HEK293 (cell line): ENCODE data around the gene LAMA5.

Experiments
- HOXC10 ChIP-seq: sonication (generic); formaldehyde crosslinking; IDR thresholded peaks from 2 replicates; pipeline ENCODE4 v1.8.1; 2023; ENCODE audit warnings: mild to moderate bottlenecking, missing genetic modification reagents
- KLF16 ChIP-seq: fragments of 450-650 bp; formaldehyde crosslinking; IDR thresholded peaks from 2 replicates; pipeline ENCODE4 v1.5.1; 2017; ENCODE audit warnings: missing biosample characterization, missing genetic modification characterization
- PRDM4 ChIP-seq: fragments of 450-650 bp; formaldehyde crosslinking; IDR thresholded peaks from 2 replicates; pipeline ENCODE4 v1.5.1; 2017; ENCODE audit warnings: missing biosample characterization, missing genetic modification characterization
- SP2 ChIP-seq: fragments of 450-650 bp; formaldehyde crosslinking; IDR thresholded peaks from 2 replicates; pipeline ENCODE4 v1.5.1; 2016; ENCODE audit warnings: missing biosample characterization, missing genetic modification characterization
- WT1 ChIP-seq: fragments of 450-650 bp; formaldehyde crosslinking; IDR thresholded peaks from 2 replicates; pipeline ENCODE4 v1.5.1; 2016; ENCODE audit warnings: missing biosample characterization, missing genetic modification characterization
- YY1 ChIP-seq: fragments of 450-650 bp; formaldehyde crosslinking; IDR thresholded peaks from 2 replicates; pipeline ENCODE4 v1.5.1; 2018; ENCODE audit warnings: missing biosample characterization, missing genetic modification characterization
- ZBTB20 ChIP-seq: fragments of 450-650 bp; formaldehyde crosslinking; IDR thresholded peaks from 2 replicates; pipeline ENCODE4 v1.5.1; 2016; ENCODE audit warnings: missing biosample characterization, missing genetic modification characterization
- ZBTB7A ChIP-seq: fragments of 450-650 bp; formaldehyde crosslinking; IDR thresholded peaks from 2 replicates; pipeline ENCODE4 v1.5.1; 2016; ENCODE audit warnings: low read depth, missing biosample characterization, missing genetic modification characterization
- ZEB2 ChIP-seq: fragments of 450-650 bp; formaldehyde crosslinking; IDR thresholded peaks from 2 replicates; pipeline ENCODE4 v1.5.1; 2016; ENCODE audit warnings: missing biosample characterization, missing genetic modification characterization
- ZNF350 ChIP-seq: fragments of 450-650 bp; formaldehyde crosslinking; IDR thresholded peaks from 2 replicates; pipeline ENCODE4 v1.5.0; 2017; ENCODE audit warnings: missing biosample characterization, mild to moderate bottlenecking, missing genetic modification characterization
- ZNF747 ChIP-seq: fragments of 450-650 bp; formaldehyde crosslinking; IDR thresholded peaks from 2 replicates; pipeline ENCODE4 v1.5.1; 2016; ENCODE audit warnings: missing biosample characterization, missing genetic modification characterization
- TF ChIP-seq, protein P1 (sequence below): fragments of 450-650 bp; formaldehyde crosslinking; IDR thresholded peaks from 2 replicates; pipeline ENCODE4 v1.5.1; 2016; ENCODE audit warnings: missing biosample characterization, missing genetic modification characterization
- TF ChIP-seq, protein P2 (sequence below): fragments of 450-650 bp; formaldehyde crosslinking; IDR thresholded peaks from 2 replicates; pipeline ENCODE4 v1.5.1; 2016; ENCODE audit warnings: missing biosample characterization, missing genetic modification characterization
- TF ChIP-seq, protein P3 (sequence below): fragments of 450-650 bp; formaldehyde crosslinking; IDR thresholded peaks from 2 replicates; pipeline ENCODE4 v1.5.1; 2017; ENCODE audit warnings: missing biosample characterization, mild to moderate bottlenecking, missing genetic modification characterization, moderate library complexity

GRCh38 chr20:62362590-62362940 lies 4.5 kb downstream of the LAMA5 start:
- TF ChIP-seq, protein P1, sequence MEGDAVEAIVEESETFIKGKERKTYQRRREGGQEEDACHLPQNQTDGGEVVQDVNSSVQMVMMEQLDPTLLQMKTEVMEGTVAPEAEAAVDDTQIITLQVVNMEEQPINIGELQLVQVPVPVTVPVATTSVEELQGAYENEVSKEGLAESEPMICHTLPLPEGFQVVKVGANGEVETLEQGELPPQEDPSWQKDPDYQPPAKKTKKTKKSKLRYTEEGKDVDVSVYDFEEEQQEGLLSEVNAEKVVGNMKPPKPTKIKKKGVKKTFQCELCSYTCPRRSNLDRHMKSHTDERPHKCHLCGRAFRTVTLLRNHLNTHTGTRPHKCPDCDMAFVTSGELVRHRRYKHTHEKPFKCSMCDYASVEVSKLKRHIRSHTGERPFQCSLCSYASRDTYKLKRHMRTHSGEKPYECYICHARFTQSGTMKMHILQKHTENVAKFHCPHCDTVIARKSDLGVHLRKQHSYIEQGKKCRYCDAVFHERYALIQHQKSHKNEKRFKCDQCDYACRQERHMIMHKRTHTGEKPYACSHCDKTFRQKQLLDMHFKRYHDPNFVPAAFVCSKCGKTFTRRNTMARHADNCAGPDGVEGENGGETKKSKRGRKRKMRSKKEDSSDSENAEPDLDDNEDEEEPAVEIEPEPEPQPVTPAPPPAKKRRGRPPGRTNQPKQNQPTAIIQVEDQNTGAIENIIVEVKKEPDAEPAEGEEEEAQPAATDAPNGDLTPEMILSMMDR, result no peak
- no peak for TF ChIP-seq HOXC10 (CRISPR knock-in tag)
- no peak for TF ChIP-seq WT1 (tag by site-specific recombination)
- TF ChIP-seq, protein P2, sequence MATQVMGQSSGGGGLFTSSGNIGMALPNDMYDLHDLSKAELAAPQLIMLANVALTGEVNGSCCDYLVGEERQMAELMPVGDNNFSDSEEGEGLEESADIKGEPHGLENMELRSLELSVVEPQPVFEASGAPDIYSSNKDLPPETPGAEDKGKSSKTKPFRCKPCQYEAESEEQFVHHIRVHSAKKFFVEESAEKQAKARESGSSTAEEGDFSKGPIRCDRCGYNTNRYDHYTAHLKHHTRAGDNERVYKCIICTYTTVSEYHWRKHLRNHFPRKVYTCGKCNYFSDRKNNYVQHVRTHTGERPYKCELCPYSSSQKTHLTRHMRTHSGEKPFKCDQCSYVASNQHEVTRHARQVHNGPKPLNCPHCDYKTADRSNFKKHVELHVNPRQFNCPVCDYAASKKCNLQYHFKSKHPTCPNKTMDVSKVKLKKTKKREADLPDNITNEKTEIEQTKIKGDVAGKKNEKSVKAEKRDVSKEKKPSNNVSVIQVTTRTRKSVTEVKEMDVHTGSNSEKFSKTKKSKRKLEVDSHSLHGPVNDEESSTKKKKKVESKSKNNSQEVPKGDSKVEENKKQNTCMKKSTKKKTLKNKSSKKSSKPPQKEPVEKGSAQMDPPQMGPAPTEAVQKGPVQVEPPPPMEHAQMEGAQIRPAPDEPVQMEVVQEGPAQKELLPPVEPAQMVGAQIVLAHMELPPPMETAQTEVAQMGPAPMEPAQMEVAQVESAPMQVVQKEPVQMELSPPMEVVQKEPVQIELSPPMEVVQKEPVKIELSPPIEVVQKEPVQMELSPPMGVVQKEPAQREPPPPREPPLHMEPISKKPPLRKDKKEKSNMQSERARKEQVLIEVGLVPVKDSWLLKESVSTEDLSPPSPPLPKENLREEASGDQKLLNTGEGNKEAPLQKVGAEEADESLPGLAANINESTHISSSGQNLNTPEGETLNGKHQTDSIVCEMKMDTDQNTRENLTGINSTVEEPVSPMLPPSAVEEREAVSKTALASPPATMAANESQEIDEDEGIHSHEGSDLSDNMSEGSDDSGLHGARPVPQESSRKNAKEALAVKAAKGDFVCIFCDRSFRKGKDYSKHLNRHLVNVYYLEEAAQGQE, result no peak
- no peak for TF ChIP-seq ZNF747
- no peak for TF ChIP-seq SP2
- no peak for TF ChIP-seq KLF16 (tag by site-specific recombination)
- no peak for TF ChIP-seq ZBTB7A
- TF ChIP-seq ZBTB20 (tag by site-specific recombination), result no peak
- no peak for TF ChIP-seq YY1 (tag by site-specific recombination)
- TF ChIP-seq ZEB2 (tag by site-specific recombination), result no peak
- TF ChIP-seq, protein P3, sequence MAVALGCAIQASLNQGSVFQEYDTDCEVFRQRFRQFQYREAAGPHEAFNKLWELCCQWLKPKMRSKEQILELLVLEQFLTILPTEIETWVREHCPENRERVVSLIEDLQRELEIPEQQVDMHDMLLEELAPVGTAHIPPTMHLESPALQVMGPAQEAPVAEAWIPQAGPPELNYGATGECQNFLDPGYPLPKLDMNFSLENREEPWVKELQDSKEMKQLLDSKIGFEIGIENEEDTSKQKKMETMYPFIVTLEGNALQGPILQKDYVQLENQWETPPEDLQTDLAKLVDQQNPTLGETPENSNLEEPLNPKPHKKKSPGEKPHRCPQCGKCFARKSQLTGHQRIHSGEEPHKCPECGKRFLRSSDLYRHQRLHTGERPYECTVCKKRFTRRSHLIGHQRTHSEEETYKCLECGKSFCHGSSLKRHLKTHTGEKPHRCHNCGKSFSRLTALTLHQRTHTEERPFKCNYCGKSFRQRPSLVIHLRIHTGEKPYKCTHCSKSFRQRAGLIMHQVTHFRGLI (tag by site-specific recombination), result no peak
- no peak for TF ChIP-seq ZNF350 (tag by site-specific recombination)
- TF ChIP-seq PRDM4 (tag by site-specific recombination), result no peak
